Measurements from ENCODE around the gene ZNF19.

DNA sequence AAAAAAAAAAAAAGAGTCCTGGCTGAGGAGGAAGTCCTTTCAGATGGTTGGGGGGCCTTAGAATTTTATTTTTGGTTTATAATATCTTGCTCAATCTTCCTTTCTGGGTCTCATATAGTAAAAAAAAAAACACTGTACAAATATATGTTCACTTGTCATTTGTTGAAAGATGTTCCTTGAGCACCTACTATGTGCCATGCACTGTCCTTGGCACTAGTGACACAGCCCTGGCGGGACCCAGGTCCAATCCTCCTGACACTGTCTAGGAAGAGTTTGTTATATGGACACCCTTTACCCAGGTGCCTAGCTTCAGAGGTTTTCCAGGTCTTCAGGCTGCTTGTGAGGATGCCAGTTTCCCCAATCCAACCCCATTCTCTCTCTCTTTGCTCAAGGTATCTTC, 39.1 kb upstream of the ZNF19 start:
- TF ChIP-seq, protein P1, sequence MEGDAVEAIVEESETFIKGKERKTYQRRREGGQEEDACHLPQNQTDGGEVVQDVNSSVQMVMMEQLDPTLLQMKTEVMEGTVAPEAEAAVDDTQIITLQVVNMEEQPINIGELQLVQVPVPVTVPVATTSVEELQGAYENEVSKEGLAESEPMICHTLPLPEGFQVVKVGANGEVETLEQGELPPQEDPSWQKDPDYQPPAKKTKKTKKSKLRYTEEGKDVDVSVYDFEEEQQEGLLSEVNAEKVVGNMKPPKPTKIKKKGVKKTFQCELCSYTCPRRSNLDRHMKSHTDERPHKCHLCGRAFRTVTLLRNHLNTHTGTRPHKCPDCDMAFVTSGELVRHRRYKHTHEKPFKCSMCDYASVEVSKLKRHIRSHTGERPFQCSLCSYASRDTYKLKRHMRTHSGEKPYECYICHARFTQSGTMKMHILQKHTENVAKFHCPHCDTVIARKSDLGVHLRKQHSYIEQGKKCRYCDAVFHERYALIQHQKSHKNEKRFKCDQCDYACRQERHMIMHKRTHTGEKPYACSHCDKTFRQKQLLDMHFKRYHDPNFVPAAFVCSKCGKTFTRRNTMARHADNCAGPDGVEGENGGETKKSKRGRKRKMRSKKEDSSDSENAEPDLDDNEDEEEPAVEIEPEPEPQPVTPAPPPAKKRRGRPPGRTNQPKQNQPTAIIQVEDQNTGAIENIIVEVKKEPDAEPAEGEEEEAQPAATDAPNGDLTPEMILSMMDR (conservative IDR thresholded peaks at IDR 0.05 in 1 of 2, IDR thresholded peaks at IDR 0.05 in 1 of 2; ENCODE audit: extremely low read depth in 1 of 2, insufficient read depth in 1 of 2, low read depth in 1 of 2, low read length in 2 of 2), result no peak
- no peak for TF ChIP-seq EZH2 (IDR thresholded peaks at IDR 0.05; ENCODE audit: borderline replicate concordance, low read length)

Data from mammary epithelial cell (primary cell).